ENCODE measurements around the gene NOS1.
"Not testable (repeated sequence)": the region's sequence is repeated elsewhere in the genome, so short reads cannot be mapped to it uniquely, and the experiment has no call there.

NOS1 gene

GRCh38 chr12:117361347-117361751, at the start of gene NOS1:
Gene NOS1, minus strand, starts transcription at chr12:117361626. Its CDS starts 30,557 bp downstream, at chr12:117331069.
- no peak for DNase-seq (ENCODE audit: extremely low read depth in 1 of 2, low read depth in 1 of 2)

- DNase-seq (ENCODE audit: extremely low read depth in 1 of 2, low read depth in 1 of 2), result no peak
Measured at GRCh38 chr12:117409286-117409685, 47.9 kb upstream of the NOS1 start.

GRCh38 chr12:117408161-117408791, 46.9 kb upstream of the NOS1 start:
- no peak for DNase-seq (ENCODE audit: extremely low read depth in 1 of 2, low read depth in 1 of 2)

- DNase-seq (ENCODE audit: extremely low read depth in 1 of 2, low read depth in 1 of 2), result no peak
Measured at GRCh38 chr12:117404940-117405339, 43.5 kb upstream of the NOS1 start.

DNA sequence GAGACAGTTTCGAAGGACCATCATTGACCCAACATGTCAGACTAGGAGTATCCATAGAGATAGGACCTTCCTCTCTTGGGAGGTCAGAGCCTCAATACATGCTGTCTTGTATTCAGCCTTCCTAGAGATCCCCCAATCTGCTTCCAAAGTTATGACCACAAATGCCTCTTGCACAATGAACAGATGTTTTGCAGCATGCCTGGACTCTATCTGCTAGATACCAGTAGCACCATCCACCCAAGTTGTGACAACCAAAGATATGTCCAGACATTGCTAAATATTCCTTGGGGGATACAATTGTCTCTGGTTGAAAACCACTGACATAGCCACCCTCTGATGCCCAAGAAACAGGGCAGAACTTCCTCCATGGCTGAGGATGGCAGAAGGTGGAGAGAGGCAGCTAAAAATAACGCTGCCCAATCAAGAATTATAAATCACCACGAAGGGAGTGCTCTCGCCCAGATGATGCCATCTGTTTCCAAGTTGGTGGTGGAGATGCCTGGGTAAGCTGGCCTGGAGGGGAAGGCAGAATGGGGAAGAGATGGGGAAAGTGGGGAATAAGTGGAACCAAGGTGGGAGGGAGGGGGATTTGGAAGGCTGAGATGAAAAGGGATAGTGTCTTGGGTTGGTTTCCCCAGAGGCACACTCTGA, 42.9 kb upstream of the NOS1 start:
- DNase-seq (ENCODE audit: extremely low read depth in 1 of 2, low read depth in 1 of 2), result no peak

GRCh38 chr12:117403586-117404139, 42.2 kb upstream of the NOS1 start:
- DNase-seq (ENCODE audit: extremely low read depth in 1 of 2, low read depth in 1 of 2), result no peak

DNA sequence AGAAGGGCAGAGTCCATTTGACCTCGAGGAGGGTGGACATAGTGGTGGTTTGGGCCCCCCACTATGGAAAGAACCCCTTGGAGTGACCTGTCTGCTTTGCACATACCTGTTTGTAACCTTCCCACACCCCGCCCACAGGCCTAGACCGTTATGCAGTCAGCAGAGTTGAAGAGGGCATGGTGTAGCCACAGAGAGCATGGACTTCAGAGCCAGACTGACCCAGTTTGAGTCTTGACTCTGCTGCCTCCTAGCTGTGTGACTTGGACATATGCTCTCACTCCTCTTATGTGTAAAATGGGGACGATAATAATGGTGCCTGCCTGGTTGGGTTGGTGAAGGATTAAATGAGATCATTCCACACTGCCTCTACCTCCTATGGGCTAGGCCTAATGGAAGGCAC, 40.9 kb upstream of the NOS1 start:
- DNase-seq (ENCODE audit: extremely low read depth in 1 of 2, low read depth in 1 of 2), result no peak

DNA sequence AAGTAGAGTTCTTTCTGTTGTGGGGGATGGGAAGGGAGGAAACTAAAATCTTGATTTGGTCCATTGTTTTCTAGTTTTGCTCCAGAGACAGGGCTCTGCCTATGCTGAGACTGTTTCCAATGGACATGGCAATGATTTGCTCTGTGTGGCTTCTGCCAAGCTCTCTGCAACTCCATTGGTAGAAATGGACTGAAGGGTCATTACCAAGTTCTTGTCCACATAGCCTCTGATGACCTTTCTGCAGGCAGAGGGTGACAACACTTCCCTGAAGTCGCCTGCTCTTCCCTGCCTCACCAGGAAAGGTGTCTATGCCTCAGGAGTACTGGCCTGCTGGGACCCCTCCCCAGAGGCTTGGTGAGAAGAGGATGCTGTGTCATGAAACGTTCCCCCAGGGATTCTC, 39.5 kb upstream of the NOS1 start:
- no peak for DNase-seq (ENCODE audit: extremely low read depth in 1 of 2, low read depth in 1 of 2)

DNA sequence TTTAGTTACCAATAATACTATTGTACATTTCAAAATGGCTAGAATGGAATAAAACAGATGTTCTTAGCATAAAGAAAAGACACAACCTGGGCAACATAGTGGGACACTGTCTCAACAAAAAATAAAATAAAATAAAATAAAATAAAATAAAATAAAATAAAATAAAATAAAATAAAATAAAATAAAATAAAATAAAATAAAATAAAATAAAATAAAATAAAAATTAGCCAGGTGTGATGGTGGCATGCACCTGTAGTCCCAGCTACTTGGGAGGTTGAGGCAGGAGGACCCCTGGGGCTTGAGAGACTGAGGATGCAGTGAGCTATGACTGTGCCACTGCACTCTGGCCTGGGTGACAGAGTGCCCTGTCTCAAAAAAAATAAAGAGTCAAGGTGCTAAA, 37.1 kb upstream of the NOS1 start:
- DNase-seq (ENCODE audit: extremely low read depth in 1 of 2, low read depth in 1 of 2), result not testable (repeated sequence)

DNA sequence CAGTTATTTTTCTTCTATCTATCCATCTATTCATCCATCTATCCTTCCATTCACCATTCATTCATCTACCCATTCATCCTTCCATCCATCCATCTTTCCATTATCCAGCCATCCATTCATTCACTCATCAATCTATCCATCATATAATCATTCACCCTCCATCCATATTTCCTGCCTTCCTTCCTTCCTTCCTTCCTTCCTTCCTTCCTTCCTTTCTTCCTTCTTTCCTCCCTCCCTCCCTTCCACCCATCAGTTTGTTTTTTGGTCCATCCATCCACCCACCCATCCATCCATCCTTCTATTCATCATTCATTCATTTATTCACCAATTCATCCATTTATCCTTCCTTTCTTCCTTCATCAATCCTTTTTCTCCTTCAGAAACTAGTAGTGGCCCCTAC, 34.3 kb upstream of the NOS1 start:
- DNase-seq (ENCODE audit: extremely low read depth in 1 of 2, low read depth in 1 of 2), result no peak

DNA sequence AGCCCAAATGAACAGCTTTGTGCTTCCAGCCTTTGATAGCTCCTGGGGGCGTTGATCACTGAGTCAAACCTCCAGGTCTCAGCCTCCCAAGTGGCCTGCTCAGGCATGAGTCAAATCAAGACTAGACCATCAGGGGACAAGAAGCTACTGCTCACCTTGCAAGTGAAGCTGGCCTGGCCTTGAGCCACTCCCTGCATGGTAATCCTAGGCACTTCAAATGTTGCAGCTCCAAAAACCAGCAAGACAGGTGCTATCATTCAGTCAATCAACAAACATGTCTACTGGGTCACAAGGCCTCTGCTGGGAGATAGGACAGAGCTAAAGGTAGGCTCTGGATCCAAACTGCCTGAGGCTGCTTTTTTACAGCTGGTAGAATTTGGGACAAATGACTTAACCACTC, 33.1 kb upstream of the NOS1 start:
- no peak for DNase-seq (ENCODE audit: extremely low read depth in 1 of 2, low read depth in 1 of 2)

DNA sequence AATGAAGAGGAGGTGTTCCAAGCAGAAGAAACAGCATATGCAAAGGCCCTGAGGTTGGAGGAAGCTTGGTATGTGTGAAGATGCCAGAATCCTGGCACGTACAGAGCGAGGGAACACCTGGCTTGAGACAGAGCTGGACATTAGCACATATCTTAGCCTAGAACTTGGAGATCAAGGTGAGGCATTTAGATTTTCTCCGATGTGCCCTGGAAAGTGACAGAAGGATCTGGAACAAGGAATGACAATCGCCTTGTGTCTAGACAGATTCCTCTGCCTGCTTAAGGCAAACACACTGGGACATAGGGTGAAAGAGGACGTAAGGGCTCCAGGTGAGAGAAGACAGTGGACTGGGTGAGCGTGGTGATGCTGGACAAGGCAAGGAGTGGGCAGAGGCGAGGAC, 32.2 kb upstream of the NOS1 start:
- no peak for DNase-seq (ENCODE audit: extremely low read depth in 1 of 2, low read depth in 1 of 2)

- no peak for DNase-seq (ENCODE audit: extremely low read depth in 1 of 2, low read depth in 1 of 2)
Measured at GRCh38 chr12:117390866-117391265, 29.4 kb upstream of the NOS1 start.

GRCh38 chr12:117388951-117389446, 27.6 kb upstream of the NOS1 start:
- DNase-seq (ENCODE audit: extremely low read depth in 1 of 2, low read depth in 1 of 2), result no peak

DNA sequence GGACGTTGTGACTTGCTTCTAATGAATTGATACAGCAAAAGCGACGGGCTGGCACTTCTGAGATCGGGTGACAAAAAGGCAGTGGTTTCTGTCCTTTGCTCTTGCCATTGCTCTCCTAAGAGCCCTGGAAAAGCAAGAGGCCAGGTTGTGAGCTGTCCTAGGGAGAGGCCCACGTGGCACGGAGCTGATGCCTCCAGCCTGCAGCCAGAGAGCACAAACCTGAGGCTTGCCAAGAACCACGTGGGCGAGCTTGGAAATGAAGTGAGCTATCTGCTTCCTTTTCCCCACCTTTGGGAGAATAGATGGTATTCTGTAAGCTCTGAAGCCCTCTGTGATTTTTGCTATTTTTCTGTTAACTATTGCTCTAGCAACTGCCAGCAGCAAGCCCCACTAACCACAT, 26.4 kb upstream of the NOS1 start:
- no peak for DNase-seq (ENCODE audit: extremely low read depth in 1 of 2, low read depth in 1 of 2)

DNA sequence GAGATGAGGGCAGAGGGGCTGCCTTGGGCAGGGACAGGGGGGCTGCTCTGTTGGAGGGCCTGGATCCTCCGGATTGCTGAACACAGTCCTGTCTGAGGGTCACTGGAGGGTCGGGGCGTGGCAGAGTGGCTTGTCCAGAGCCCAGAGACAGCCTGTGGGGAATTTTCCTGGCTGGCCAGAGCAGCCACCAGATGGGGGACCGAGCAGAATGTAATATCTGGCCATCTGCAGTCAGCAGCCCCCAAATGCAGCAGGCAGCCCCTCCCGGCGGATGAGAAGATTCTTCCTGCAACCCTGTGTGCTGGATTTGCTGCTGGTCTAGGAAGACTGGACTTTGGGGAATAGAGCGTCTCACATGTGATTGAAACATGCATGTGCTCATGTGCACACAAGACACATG, 23.3 kb upstream of the NOS1 start:
- no peak for DNase-seq (ENCODE audit: extremely low read depth in 1 of 2, low read depth in 1 of 2)

- DNase-seq (ENCODE audit: extremely low read depth in 1 of 2, low read depth in 1 of 2), result no peak
Measured at GRCh38 chr12:117380083-117380482, 18.7 kb upstream of the NOS1 start.

- DNase-seq (ENCODE audit: extremely low read depth in 1 of 2, low read depth in 1 of 2), result no peak
Measured at GRCh38 chr12:117377758-117378157, 16.3 kb upstream of the NOS1 start.

- no peak for DNase-seq (ENCODE audit: extremely low read depth in 1 of 2, low read depth in 1 of 2)
Measured at GRCh38 chr12:117370588-117370987, 9.2 kb upstream of the NOS1 start.

GRCh38 chr12:117370000-117370399, 8.6 kb upstream of the NOS1 start:
- not testable (repeated sequence) for DNase-seq (ENCODE audit: extremely low read depth in 1 of 2, low read depth in 1 of 2)

- peak; percentile 7 to 19 for DNase-seq (ENCODE audit: extremely low read depth in 1 of 2, low read depth in 1 of 2)
Measured at GRCh38 chr12:117367006-117367638, 5.7 kb upstream of the NOS1 start.
